Panc1 (cell line): Measurements from ENCODE around the gene YIPF1.

Experiments used
- POLR2AphosphoS5 ChIP-seq: IDR thresholded peaks from 2 replicates; pipeline ENCODE4 v1.6.1; 2012; ENCODE audit warnings: mild to moderate bottlenecking, low read depth, low read length, moderate library complexity
- SIN3A ChIP-seq: IDR thresholded peaks from 2 replicates; pipeline ENCODE4 v1.6.1; 2012; ENCODE audit warnings: low read depth, mild to moderate bottlenecking, low read length, moderate library complexity, borderline replicate concordance; ENCODE audit not compliant: insufficient read depth
- TCF7L2 ChIP-seq: IDR thresholded peaks from 2 replicates; pipeline ENCODE4 v1.6.1; 2011; ENCODE audit warnings: mild to moderate bottlenecking, low read depth, low read length, inconsistent platforms
- TF ChIP-seq, protein P1 (sequence below): fragments of 450-650 bp; IDR thresholded peaks from 2 replicates; pipeline ENCODE4 v1.5.1; 2017; ENCODE audit warnings: mild to moderate bottlenecking
- TF ChIP-seq, protein P2 (sequence below), 2 experiments: IDR thresholded peaks; 2 replicates each; pipeline ENCODE4 v1.6.1; 2011 to 2012; ENCODE audit warnings: low read depth in 2 of 2, control low read depth in 1 of 2, low read length in 1 of 2, mild to moderate bottlenecking in 1 of 2, moderate library complexity in 1 of 2; ENCODE audit not compliant: insufficient read depth in 1 of 2

- TF ChIP-seq, protein P1, sequence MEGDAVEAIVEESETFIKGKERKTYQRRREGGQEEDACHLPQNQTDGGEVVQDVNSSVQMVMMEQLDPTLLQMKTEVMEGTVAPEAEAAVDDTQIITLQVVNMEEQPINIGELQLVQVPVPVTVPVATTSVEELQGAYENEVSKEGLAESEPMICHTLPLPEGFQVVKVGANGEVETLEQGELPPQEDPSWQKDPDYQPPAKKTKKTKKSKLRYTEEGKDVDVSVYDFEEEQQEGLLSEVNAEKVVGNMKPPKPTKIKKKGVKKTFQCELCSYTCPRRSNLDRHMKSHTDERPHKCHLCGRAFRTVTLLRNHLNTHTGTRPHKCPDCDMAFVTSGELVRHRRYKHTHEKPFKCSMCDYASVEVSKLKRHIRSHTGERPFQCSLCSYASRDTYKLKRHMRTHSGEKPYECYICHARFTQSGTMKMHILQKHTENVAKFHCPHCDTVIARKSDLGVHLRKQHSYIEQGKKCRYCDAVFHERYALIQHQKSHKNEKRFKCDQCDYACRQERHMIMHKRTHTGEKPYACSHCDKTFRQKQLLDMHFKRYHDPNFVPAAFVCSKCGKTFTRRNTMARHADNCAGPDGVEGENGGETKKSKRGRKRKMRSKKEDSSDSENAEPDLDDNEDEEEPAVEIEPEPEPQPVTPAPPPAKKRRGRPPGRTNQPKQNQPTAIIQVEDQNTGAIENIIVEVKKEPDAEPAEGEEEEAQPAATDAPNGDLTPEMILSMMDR = no peak
- TF ChIP-seq POLR2AphosphoS5 (no peak), SIN3A (no peak), TCF7L2 (no peak)
- TF ChIP-seq, protein P2, sequence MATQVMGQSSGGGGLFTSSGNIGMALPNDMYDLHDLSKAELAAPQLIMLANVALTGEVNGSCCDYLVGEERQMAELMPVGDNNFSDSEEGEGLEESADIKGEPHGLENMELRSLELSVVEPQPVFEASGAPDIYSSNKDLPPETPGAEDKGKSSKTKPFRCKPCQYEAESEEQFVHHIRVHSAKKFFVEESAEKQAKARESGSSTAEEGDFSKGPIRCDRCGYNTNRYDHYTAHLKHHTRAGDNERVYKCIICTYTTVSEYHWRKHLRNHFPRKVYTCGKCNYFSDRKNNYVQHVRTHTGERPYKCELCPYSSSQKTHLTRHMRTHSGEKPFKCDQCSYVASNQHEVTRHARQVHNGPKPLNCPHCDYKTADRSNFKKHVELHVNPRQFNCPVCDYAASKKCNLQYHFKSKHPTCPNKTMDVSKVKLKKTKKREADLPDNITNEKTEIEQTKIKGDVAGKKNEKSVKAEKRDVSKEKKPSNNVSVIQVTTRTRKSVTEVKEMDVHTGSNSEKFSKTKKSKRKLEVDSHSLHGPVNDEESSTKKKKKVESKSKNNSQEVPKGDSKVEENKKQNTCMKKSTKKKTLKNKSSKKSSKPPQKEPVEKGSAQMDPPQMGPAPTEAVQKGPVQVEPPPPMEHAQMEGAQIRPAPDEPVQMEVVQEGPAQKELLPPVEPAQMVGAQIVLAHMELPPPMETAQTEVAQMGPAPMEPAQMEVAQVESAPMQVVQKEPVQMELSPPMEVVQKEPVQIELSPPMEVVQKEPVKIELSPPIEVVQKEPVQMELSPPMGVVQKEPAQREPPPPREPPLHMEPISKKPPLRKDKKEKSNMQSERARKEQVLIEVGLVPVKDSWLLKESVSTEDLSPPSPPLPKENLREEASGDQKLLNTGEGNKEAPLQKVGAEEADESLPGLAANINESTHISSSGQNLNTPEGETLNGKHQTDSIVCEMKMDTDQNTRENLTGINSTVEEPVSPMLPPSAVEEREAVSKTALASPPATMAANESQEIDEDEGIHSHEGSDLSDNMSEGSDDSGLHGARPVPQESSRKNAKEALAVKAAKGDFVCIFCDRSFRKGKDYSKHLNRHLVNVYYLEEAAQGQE (IDR thresholded peaks at IDR 0.05; ENCODE audit: insufficient read depth in 1 of 2, low read depth in 2 of 2, low read length in 1 of 2) = no peak
These were observed 20.0 kb downstream of the YIPF1 start for GRCh38 chr1:53869454-53870117.
